ENCODE results near the gene UBE2F. TPM values are rescaled to one million over a fixed set of nuclear protein-coding genes. Genes with fewer than 3 reads are reported as not detected.

UBE2F gene
- polyA plus RNA-seq, 3 donors = 51.1 to 120 (median 117) TPM

GRCh38 chr2:238046725-238047270, 80.0 kb downstream of the UBE2F start:
- H2AFZ ChIP-seq (ENCODE audit: insufficient read depth, low read depth, low read length, poor library complexity, severe bottlenecking) = no peak overlapping the region
- Mint-ChIP-seq H3K27me3 (ENCODE audit: low read depth in 3 of 3) (peaks cover 0 to 3% (median 0%) of the 10 kb centered on the region in 3 donors), H3K4me1 (no peaks in the 10 kb centered on the region), H3K4me3 (no peak overlapping the region), H3K9me3 (peaks cover 3 to 26% (median 20%) of the 10 kb centered on the region in 7 donors), H3K36me3 (peaks cover 32 to 45% of the 10 kb centered on the region in 2 donors), H3K27ac (no peak overlapping the region)
- H3K9me3 ChIP-seq (replicated peaks in 1 of 2; ENCODE audit: control insufficient read depth in 1 of 2, insufficient read depth in 1 of 2, low read length in 2 of 2) = peaks cover 8% of the 10 kb centered on the region in 2 donors
- H3K9ac ChIP-seq (ENCODE audit: insufficient read depth, low read length, poor library complexity, severe bottlenecking) = no peak overlapping the region
- H3K27ac ChIP-seq (ENCODE audit: low read depth in 1 of 2, low read length in 2 of 2) = no peak overlapping the region
- DNase-seq = no peak
- no peaks in the 10 kb centered on the region for H3K27me3 ChIP-seq (ENCODE audit: control insufficient read depth in 2 of 2, insufficient read depth in 2 of 2, low read length in 2 of 2)
- 100% methylated on average over 2 of the region's 2 CpGs for WGBS (ENCODE audit: insufficient coverage)
- H3K4me3 ChIP-seq (replicated peaks in 1 of 3; ENCODE audit: low read depth in 2 of 3, low read length in 3 of 3) = no peak overlapping the region
- no peaks in the 10 kb centered on the region for H4K20me1 ChIP-seq (ENCODE audit: insufficient read depth, low read length)
- TF ChIP-seq CTCF (IDR thresholded peaks at IDR 0.05) = no peak
- no peaks in the 10 kb centered on the region for H3K79me2 ChIP-seq (ENCODE audit: insufficient read depth, low read length)
- H3K4me1 ChIP-seq (ENCODE audit: control insufficient read depth in 1 of 2, insufficient read depth in 2 of 2, low read length in 2 of 2) = no peaks in the 10 kb centered on the region
- intact Hi-C loops (cut with micrococcal nuclease) = no loop called here
- peaks cover 24 to 46% of the 10 kb centered on the region in 2 donors for H3K36me3 ChIP-seq (replicated peaks in 1 of 2; ENCODE audit: control insufficient read depth in 1 of 2, insufficient read depth in 2 of 2, low read length in 2 of 2)
- no peak overlapping the region for H3K4me2 ChIP-seq (replicated peaks; ENCODE audit: extremely low read depth, low read length, poor library complexity, severe bottlenecking)

DNA sequence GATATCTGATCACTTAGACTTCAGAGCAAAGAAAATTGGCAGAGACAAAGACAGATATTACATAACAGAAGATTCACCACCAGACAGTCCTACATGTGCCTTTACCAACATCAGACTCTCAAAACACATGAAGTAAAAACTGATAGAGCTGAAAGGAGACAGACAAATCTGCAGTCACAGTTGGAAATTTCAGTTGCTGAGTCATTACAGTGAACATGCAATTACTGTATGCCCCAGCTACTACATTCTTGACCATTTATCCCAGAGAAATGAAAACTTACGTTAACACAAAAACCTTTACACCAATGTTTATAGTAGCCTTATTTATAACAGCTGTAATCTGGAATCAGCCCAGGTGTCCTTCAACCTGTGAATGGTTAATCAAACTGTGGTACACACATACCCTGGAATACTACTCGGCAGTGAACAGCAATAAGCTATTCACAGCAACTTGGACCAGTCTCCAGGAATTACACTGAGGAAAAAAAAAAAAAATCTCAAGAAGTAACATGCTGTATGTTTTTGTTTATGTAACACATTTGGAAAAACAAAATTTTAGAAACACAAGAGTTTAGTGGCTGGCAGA, 86.5 kb downstream of the UBE2F start:
- Histone ChIP-seq H3K27me3 (ENCODE audit: control insufficient read depth in 2 of 2, insufficient read depth in 2 of 2, low read length in 2 of 2) (peaks cover 3 to 18% of the 10 kb centered on the region in 2 donors), H3K4me1 (ENCODE audit: control insufficient read depth in 1 of 2, insufficient read depth in 2 of 2, low read length in 2 of 2) (no peaks in the 10 kb centered on the region), H3K9me3 (replicated peaks in 1 of 2; ENCODE audit: control insufficient read depth in 1 of 2, insufficient read depth in 1 of 2, low read length in 2 of 2) (peaks cover 11 to 14% of the 10 kb centered on the region in 2 donors), H3K27ac (ENCODE audit: low read depth in 1 of 2, low read length in 2 of 2) (no peak overlapping the region), H3K4me2 (replicated peaks; ENCODE audit: extremely low read depth, low read length, poor library complexity, severe bottlenecking) (no peak overlapping the region), H3K79me2 (ENCODE audit: insufficient read depth, low read length) (no peaks in the 10 kb centered on the region), H2AFZ (ENCODE audit: insufficient read depth, low read depth, low read length, poor library complexity, severe bottlenecking) (no peak overlapping the region), H4K20me1 (ENCODE audit: insufficient read depth, low read length) (no peaks in the 10 kb centered on the region), H3K4me3 (replicated peaks in 1 of 3; ENCODE audit: low read depth in 2 of 3, low read length in 3 of 3) (no peak overlapping the region), H3K9ac (ENCODE audit: insufficient read depth, low read length, poor library complexity, severe bottlenecking) (no peak overlapping the region), H3K36me3 (replicated peaks in 1 of 2; ENCODE audit: control insufficient read depth in 1 of 2, insufficient read depth in 2 of 2, low read length in 2 of 2) (no peaks in the 10 kb centered on the region)
- TF ChIP-seq CTCF (IDR thresholded peaks at IDR 0.05) = no peak
- Mint-ChIP-seq H3K36me3 (peaks cover 0 to 3% of the 10 kb centered on the region in 2 donors), H3K27ac (no peak overlapping the region), H3K27me3 (ENCODE audit: low read depth in 3 of 3) (peaks cover 6 to 23% (median 15%) of the 10 kb centered on the region in 3 donors), H3K4me1 (peaks cover 6% of the 10 kb centered on the region), H3K4me3 (no peak overlapping the region), H3K9me3 (peaks cover 11 to 51% (median 33%) of the 10 kb centered on the region in 7 donors)
- no peak for DNase-seq
- intact Hi-C loops (cut with micrococcal nuclease) = no loop called here
- 100% methylated on average over 1 of the region's 2 CpGs for WGBS (ENCODE audit: insufficient coverage)
